ENCODE results near the gene RHBDD1. TPM values are rescaled to one million over a fixed set of nuclear protein-coding genes. Genes with fewer than 3 reads are reported as not detected.

Gene RHBDD1
- total RNA-seq, 1 donor from 2014 or later: 27.7 TPM

DNA sequence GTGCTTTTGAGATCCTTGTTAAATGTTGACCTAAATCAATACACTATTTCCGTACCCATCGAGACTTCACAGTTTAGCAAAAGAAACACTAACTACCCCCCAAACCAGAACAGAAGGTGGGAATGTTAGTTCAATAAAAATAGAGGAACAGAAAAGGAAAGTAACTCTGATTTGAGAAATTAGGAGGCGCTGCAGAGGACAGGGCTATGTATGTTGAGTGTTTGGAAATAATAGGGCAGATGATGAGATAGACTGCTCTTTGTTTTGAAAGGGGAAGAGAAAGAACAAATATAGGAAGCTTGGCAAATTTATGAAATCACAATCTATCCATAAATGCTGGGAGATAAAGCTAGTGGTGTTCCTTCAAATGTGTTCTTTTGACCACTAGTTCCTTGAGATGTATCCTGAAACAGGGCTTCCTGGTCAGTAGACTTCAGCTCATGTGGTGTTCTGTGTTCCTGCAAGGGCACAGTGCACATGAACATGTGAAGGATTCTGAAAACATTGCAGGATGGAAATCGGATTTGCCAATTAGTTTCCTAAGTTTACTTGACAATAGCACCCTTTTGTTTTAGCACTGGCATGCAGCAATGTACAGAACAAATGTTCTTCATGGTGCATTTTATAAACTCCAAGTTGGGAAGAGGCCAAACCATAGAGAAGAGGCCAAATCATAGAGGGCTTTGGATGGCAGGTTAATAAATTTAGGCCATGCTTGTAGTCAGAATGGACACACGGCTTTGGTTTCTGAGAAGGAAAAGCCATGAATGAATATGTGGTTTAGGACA is 39.8 kb downstream of the RHBDD1 start:
- H3K9me3 Mint-ChIP-seq (ENCODE audit: unreplicated experiment): no peaks in the 10 kb centered on the region
- no peak overlapping the region for H3K27ac Mint-ChIP-seq (ENCODE audit: unreplicated experiment)
- no peak for DNase-seq (ENCODE audit: extremely low spot score, unreplicated experiment)
- TF ChIP-seq, protein P1, sequence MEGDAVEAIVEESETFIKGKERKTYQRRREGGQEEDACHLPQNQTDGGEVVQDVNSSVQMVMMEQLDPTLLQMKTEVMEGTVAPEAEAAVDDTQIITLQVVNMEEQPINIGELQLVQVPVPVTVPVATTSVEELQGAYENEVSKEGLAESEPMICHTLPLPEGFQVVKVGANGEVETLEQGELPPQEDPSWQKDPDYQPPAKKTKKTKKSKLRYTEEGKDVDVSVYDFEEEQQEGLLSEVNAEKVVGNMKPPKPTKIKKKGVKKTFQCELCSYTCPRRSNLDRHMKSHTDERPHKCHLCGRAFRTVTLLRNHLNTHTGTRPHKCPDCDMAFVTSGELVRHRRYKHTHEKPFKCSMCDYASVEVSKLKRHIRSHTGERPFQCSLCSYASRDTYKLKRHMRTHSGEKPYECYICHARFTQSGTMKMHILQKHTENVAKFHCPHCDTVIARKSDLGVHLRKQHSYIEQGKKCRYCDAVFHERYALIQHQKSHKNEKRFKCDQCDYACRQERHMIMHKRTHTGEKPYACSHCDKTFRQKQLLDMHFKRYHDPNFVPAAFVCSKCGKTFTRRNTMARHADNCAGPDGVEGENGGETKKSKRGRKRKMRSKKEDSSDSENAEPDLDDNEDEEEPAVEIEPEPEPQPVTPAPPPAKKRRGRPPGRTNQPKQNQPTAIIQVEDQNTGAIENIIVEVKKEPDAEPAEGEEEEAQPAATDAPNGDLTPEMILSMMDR (IDR thresholded peaks at IDR 0.05): no peak
- H3K36me3 Mint-ChIP-seq (ENCODE audit: unreplicated experiment): peaks cover 21% of the 10 kb centered on the region
- peaks cover 6% of the 10 kb centered on the region for H3K4me1 Mint-ChIP-seq (ENCODE audit: unreplicated experiment)
- H3K4me3 Mint-ChIP-seq (ENCODE audit: unreplicated experiment): no peak overlapping the region
- H3K27me3 Mint-ChIP-seq (ENCODE audit: unreplicated experiment): no peaks in the 10 kb centered on the region

DNA sequence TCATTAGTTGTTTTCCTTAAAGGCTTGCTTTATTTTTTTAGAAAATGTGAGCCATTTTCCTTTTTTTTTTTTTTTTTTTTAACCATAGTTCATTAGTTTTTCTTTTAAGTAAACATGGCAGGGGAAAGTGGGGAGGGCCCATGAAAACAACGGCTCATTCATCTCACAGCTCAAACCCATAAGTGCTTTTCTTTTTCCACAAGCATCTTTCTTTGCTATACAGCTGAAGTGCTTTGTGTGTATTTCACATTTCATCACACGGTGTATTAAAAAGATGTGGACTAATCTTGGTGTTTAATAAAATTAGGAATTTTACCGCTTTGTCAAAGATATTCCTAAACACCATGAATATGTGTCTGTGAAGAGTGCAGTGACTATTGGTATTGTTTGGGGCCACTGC is 41.6 kb downstream of the RHBDD1 start:
- TF ChIP-seq, protein P1 (IDR thresholded peaks at IDR 0.05): no peak
- Mint-ChIP-seq H3K4me1 (ENCODE audit: unreplicated experiment) (peaks cover 6% of the 10 kb centered on the region), H3K27ac (ENCODE audit: unreplicated experiment) (no peak overlapping the region), H3K36me3 (ENCODE audit: unreplicated experiment) (peaks cover 29% of the 10 kb centered on the region), H3K4me3 (ENCODE audit: unreplicated experiment) (no peak overlapping the region), H3K27me3 (ENCODE audit: unreplicated experiment) (no peaks in the 10 kb centered on the region), H3K9me3 (ENCODE audit: unreplicated experiment) (peaks cover under 1% of the 10 kb centered on the region)
- DNase-seq (ENCODE audit: extremely low spot score, unreplicated experiment): no peak

DNA sequence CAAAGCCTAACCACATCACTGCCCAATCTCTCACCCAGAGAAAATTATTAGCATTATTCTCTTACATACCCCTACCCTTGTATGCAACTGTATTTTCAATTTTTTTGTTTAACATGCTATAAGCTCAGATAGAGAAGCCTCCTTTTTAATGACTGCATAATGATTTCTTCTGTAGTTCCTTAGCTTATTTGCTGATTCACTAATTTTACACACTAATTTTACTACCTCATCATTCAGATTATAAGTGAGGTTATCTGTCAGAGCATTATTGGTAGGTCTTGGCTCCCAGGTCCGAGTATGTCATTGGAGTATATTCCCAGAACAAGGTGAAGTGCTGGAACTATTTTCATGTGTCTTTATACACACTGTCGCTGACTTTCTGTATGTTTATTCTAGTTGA is 45.4 kb downstream of the RHBDD1 start:
- H3K9me3 Mint-ChIP-seq (ENCODE audit: unreplicated experiment): peaks cover 4% of the 10 kb centered on the region
- H3K36me3 Mint-ChIP-seq (ENCODE audit: unreplicated experiment): peaks cover 26% of the 10 kb centered on the region
- no peak overlapping the region for H3K27ac Mint-ChIP-seq (ENCODE audit: unreplicated experiment)
- TF ChIP-seq, protein P1 (IDR thresholded peaks at IDR 0.05): no peak
- no peaks in the 10 kb centered on the region for H3K27me3 Mint-ChIP-seq (ENCODE audit: unreplicated experiment)
- H3K4me1 Mint-ChIP-seq (ENCODE audit: unreplicated experiment): no peaks in the 10 kb centered on the region
- no peak for DNase-seq (ENCODE audit: extremely low spot score, unreplicated experiment)
- H3K4me3 Mint-ChIP-seq (ENCODE audit: unreplicated experiment): no peak overlapping the region

DNA sequence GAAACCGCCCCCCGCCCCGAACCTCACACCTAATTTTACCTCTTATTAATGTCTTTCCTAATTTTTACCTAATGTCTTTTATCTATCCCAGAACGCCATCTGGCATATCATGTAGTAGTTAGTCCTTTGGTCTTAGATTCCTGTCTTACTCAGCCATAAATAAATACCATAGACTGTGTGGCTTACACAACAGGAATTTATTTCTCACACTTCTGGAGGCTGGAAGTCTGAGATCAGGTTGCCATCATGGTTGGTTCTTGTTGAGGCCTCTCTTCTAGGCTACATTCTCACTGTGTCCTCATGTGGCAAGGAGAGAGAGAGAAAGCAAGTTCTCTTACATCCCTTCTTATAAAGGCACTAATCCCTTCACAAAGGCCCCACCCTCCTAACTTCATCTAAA is 46.8 kb downstream of the RHBDD1 start:
- peaks cover 4% of the 10 kb centered on the region for H3K9me3 Mint-ChIP-seq (ENCODE audit: unreplicated experiment)
- no peak overlapping the region for H3K4me3 Mint-ChIP-seq (ENCODE audit: unreplicated experiment)
- no peaks in the 10 kb centered on the region for H3K27me3 Mint-ChIP-seq (ENCODE audit: unreplicated experiment)
- no peak overlapping the region for H3K27ac Mint-ChIP-seq (ENCODE audit: unreplicated experiment)
- peaks cover 21% of the 10 kb centered on the region for H3K36me3 Mint-ChIP-seq (ENCODE audit: unreplicated experiment)
- DNase-seq (ENCODE audit: extremely low spot score, unreplicated experiment): no peak
- TF ChIP-seq, protein P1 (IDR thresholded peaks at IDR 0.05): no peak
- peaks cover 5% of the 10 kb centered on the region for H3K4me1 Mint-ChIP-seq (ENCODE audit: unreplicated experiment)

DNA sequence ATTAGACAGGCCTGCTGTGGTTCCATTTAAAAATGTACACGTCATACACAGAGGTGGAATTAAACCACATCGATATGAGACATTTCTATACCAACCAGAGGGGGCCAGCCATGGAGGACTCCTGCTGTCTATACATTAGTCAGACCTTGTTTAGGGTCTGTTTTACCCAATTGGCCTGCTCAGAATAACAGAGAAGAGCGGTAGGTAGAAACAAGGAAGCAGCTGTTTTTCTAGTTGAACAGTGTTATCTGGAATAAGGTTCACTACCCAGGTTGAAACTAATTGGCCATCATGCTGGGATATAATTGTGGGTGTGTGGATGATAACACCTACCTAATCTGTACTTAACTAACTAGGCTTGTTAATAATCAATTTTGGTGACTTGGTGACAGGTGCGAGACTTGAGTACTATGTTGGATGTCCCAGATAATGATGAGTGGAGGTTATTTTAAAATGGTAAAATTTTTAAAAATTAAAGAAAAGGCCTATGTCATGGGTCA is 47.5 kb downstream of the RHBDD1 start:
- peaks cover 18% of the 10 kb centered on the region for H3K36me3 Mint-ChIP-seq (ENCODE audit: unreplicated experiment)
- H3K27ac Mint-ChIP-seq (ENCODE audit: unreplicated experiment): no peak overlapping the region
- TF ChIP-seq, protein P1 (IDR thresholded peaks at IDR 0.05): no peak
- no peak overlapping the region for H3K4me3 Mint-ChIP-seq (ENCODE audit: unreplicated experiment)
- H3K4me1 Mint-ChIP-seq (ENCODE audit: unreplicated experiment): peaks cover 12% of the 10 kb centered on the region
- no peak for DNase-seq (ENCODE audit: extremely low spot score, unreplicated experiment)
- H3K9me3 Mint-ChIP-seq (ENCODE audit: unreplicated experiment): peaks cover 4% of the 10 kb centered on the region
- H3K27me3 Mint-ChIP-seq (ENCODE audit: unreplicated experiment): no peaks in the 10 kb centered on the region

Data from osteocyte (in vitro differentiated cells).